PC-3 (cell line): ENCODE results near the gene SLC44A2.

ENCODE experiments used
- EZH2phosphoT487 ChIP-seq: fragments of 300-600 bp; sonication (generic); IDR thresholded peaks from 2 replicates; pipeline ENCODE4 v1.6.1; 2018; ENCODE audit warnings: mild to moderate bottlenecking, antibody characterized with exemption, low read length, borderline replicate concordance
- TF ChIP-seq, protein P1 (sequence below): fragments of 300-600 bp; sonication (generic); conservative IDR thresholded peaks from 2 replicates; pipeline ENCODE4 v1.5.1; 2017; ENCODE audit warnings: antibody characterized with exemption, low read depth, mild to moderate bottlenecking, low read length

DNA sequence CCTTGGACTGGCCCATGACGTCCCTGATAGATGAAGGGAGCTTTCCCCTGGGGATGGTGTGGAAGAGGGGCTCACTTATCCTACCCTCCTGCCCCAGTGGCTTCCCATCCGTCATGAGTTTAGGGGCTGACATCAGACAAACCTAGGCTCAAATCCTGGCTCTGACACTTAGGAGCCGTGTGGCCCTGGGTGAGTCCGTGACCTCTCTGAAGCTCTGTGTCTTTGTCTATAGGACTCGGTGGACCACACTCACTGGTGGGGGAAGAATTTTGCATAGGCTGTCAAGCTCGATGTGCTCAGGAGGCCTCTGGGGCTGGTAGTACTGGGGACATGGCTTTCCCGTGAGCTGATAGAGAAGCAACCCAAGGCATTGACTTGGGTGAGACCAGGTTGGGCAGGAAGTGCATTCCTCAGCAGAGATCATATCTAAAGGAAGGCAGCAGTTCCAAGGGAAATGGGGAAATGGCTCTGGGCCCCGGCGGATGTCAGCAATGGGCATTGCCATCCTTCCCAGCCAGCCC, 20.8 kb upstream of the SLC44A2 start:
- TF ChIP-seq, protein P1, sequence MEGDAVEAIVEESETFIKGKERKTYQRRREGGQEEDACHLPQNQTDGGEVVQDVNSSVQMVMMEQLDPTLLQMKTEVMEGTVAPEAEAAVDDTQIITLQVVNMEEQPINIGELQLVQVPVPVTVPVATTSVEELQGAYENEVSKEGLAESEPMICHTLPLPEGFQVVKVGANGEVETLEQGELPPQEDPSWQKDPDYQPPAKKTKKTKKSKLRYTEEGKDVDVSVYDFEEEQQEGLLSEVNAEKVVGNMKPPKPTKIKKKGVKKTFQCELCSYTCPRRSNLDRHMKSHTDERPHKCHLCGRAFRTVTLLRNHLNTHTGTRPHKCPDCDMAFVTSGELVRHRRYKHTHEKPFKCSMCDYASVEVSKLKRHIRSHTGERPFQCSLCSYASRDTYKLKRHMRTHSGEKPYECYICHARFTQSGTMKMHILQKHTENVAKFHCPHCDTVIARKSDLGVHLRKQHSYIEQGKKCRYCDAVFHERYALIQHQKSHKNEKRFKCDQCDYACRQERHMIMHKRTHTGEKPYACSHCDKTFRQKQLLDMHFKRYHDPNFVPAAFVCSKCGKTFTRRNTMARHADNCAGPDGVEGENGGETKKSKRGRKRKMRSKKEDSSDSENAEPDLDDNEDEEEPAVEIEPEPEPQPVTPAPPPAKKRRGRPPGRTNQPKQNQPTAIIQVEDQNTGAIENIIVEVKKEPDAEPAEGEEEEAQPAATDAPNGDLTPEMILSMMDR, result no peak
- TF ChIP-seq EZH2phosphoT487, result no peak
